Stimulated activated CD8-positive, alpha-beta memory T cell treated with anti-CD3 and anti-CD28 coated beads, Interleukin-15, amount 100 ng/mL, for 48 hours (primary cell): ENCODE results near the gene XPR1.
"Not testable (repeated sequence)": the region's sequence is repeated elsewhere in the genome, so short reads cannot be mapped to it uniquely, and the experiment has no call there.

Experiments
- DNase-seq, 2 donors: peaks; one replicate each; pipeline ENCODE4 v3.0.0-alpha.2; 2020; ENCODE audit warnings: low read depth in 2 of 2

The XPR1 gene

GRCh38 chr1:180785291-180785690, 153.5 kb downstream of the XPR1 start:
- no peak for DNase-seq

GRCh38 chr1:180785887-180786286, 154.1 kb downstream of the XPR1 start:
- no peak for DNase-seq

- DNase-seq, result no peak
These were observed 154.8 kb downstream of the XPR1 start for GRCh38 chr1:180786624-180787023.

- DNase-seq, result no peak
These were observed 155.9 kb downstream of the XPR1 start for GRCh38 chr1:180787628-180788307.

- no peak for DNase-seq
These were observed 157.6 kb downstream of the XPR1 start for GRCh38 chr1:180789460-180789859.

GRCh38 chr1:180791152-180791551, 159.3 kb downstream of the XPR1 start:
- DNase-seq, result not testable (repeated sequence)

GRCh38 chr1:180791806-180792205, 160.0 kb downstream of the XPR1 start:
- no peak for DNase-seq

GRCh38 chr1:180793451-180793850, 161.6 kb downstream of the XPR1 start:
- DNase-seq, result no peak

GRCh38 chr1:180796897-180797640, 165.2 kb downstream of the XPR1 start:
- no peak for DNase-seq

GRCh38 chr1:180800945-180801344, 169.1 kb downstream of the XPR1 start:
- no peak for DNase-seq

GRCh38 chr1:180802813-180803212, 171.0 kb downstream of the XPR1 start:
- DNase-seq, result no peak

GRCh38 chr1:180805316-180805715, 173.5 kb downstream of the XPR1 start:
- no peak for DNase-seq

GRCh38 chr1:180811298-180811697, 179.5 kb downstream of the XPR1 start:
- no peak for DNase-seq

GRCh38 chr1:180811886-180812285, 180.1 kb downstream of the XPR1 start:
- DNase-seq, result no peak

- DNase-seq, result no peak
These were observed 182.4 kb downstream of the XPR1 start for GRCh38 chr1:180814258-180814657.

- no peak for DNase-seq
These were observed 183.4 kb downstream of the XPR1 start for GRCh38 chr1:180815188-180815587.

- no peak for DNase-seq
These were observed 184.3 kb downstream of the XPR1 start for GRCh38 chr1:180816132-180816531.

- no peak for DNase-seq
These were observed 190.1 kb downstream of the XPR1 start for GRCh38 chr1:180821970-180822369.

GRCh38 chr1:180831507-180831906, 199.7 kb downstream of the XPR1 start:
- not testable (repeated sequence) for DNase-seq

- not testable (repeated sequence) for DNase-seq
These were observed 201.4 kb downstream of the XPR1 start for GRCh38 chr1:180833180-180833579.

- DNase-seq, result no peak
These were observed 204.6 kb downstream of the XPR1 start for GRCh38 chr1:180836449-180836848.

- DNase-seq, result no peak
These were observed 205.2 kb downstream of the XPR1 start for GRCh38 chr1:180837020-180837419.

GRCh38 chr1:180838535-180838934, 206.7 kb downstream of the XPR1 start:
- no peak for DNase-seq
